B cell (primary cell): Measurements from ENCODE around the gene CTDSP2.
"Not testable (repeated sequence)": the region's sequence is repeated elsewhere in the genome, so short reads cannot be mapped to it uniquely, and the experiment has no call there.

ENCODE experiments used
- EZH2 ChIP-seq: IDR thresholded peaks from 2 replicates; pipeline ENCODE4 v1.6.1; 2012; ENCODE audit warnings: borderline replicate concordance, low read depth, mild to moderate bottlenecking, moderate library complexity, low read length; ENCODE audit not compliant: insufficient read depth, poor library complexity, severe bottlenecking
- TF ChIP-seq, protein P1 (sequence below): fragments of 200-600 bp; IDR thresholded peaks from one replicate; pipeline ENCODE4 v1.8.0; 2022; ENCODE audit warnings: antibody characterized with exemption, mild to moderate bottlenecking

DNA sequence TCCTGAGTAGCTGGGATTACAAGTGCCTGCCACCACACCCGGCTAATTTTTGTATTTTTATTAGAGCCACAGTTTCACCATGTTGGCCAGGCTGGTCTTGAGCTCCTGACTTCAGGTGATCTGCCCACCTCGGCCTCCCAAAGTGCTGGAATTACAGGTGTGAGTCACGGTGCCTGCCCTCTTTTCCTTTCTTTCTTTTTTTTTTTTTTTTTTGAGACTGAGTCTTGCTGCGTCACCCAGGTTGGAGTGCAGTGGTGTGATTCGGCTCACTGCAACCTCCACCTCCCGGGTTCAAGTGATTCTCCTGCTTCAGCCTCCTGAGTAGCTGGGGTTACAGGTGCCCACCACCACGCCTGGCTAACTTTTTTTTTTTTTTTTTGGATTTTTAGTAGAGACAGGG is 11.6 kb upstream of the CTDSP2 start:
- TF ChIP-seq, protein P1, sequence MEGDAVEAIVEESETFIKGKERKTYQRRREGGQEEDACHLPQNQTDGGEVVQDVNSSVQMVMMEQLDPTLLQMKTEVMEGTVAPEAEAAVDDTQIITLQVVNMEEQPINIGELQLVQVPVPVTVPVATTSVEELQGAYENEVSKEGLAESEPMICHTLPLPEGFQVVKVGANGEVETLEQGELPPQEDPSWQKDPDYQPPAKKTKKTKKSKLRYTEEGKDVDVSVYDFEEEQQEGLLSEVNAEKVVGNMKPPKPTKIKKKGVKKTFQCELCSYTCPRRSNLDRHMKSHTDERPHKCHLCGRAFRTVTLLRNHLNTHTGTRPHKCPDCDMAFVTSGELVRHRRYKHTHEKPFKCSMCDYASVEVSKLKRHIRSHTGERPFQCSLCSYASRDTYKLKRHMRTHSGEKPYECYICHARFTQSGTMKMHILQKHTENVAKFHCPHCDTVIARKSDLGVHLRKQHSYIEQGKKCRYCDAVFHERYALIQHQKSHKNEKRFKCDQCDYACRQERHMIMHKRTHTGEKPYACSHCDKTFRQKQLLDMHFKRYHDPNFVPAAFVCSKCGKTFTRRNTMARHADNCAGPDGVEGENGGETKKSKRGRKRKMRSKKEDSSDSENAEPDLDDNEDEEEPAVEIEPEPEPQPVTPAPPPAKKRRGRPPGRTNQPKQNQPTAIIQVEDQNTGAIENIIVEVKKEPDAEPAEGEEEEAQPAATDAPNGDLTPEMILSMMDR: not testable (repeated sequence)
- TF ChIP-seq EZH2: not testable (repeated sequence)
